GM12865 (cell line): ENCODE data around the gene OR5K1.

Source experiments
- DNase-seq: peaks from one replicate; pipeline ENCODE4 v3.0.0; 2010; ENCODE audit warnings: low read depth
- H3K4me3 ChIP-seq: 2 replicates; pipeline ENCODE4 v1.5.1; 2011; ENCODE audit warnings: mild to moderate bottlenecking, low read depth, low read length, control low read depth
- TF ChIP-seq, protein P1 (sequence below): IDR thresholded peaks from 2 replicates; pipeline ENCODE4 v1.5.1; 2011; ENCODE audit warnings: low read length, control low read depth, low read depth, inconsistent platforms; ENCODE audit not compliant: insufficient read depth; ENCODE audit errors: missing control alignments

Gene OR5K1

DNA sequence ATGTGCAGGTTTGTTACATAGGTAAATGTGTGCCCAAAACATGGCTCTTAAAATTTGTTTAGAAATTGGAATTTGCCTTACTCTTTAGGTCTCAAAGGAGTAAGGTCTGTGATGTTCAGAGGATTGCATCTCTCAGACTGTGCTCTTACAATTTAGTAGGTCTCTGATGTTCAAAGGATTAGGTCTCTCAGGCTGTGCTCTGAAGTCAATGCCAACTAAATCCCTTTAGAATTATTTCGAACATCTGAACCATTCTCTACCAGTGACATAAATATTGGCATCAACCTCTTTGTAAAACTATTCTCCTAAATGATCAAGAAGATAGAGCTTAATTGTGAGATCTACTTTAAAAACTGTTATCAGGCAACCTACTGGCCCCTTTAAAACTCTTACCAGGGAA, at the start of gene OR5K1:
OR5K1 (plus strand) TSS at position 301 of the 400 bp plus-strand sequence. CDS start 6,376 bp downstream, outside the sequence.
- no peak within 1 kb of the TSS for H3K4me3 ChIP-seq
- no peak for DNase-seq
- TF ChIP-seq, protein P1, sequence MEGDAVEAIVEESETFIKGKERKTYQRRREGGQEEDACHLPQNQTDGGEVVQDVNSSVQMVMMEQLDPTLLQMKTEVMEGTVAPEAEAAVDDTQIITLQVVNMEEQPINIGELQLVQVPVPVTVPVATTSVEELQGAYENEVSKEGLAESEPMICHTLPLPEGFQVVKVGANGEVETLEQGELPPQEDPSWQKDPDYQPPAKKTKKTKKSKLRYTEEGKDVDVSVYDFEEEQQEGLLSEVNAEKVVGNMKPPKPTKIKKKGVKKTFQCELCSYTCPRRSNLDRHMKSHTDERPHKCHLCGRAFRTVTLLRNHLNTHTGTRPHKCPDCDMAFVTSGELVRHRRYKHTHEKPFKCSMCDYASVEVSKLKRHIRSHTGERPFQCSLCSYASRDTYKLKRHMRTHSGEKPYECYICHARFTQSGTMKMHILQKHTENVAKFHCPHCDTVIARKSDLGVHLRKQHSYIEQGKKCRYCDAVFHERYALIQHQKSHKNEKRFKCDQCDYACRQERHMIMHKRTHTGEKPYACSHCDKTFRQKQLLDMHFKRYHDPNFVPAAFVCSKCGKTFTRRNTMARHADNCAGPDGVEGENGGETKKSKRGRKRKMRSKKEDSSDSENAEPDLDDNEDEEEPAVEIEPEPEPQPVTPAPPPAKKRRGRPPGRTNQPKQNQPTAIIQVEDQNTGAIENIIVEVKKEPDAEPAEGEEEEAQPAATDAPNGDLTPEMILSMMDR: no peak

DNA sequence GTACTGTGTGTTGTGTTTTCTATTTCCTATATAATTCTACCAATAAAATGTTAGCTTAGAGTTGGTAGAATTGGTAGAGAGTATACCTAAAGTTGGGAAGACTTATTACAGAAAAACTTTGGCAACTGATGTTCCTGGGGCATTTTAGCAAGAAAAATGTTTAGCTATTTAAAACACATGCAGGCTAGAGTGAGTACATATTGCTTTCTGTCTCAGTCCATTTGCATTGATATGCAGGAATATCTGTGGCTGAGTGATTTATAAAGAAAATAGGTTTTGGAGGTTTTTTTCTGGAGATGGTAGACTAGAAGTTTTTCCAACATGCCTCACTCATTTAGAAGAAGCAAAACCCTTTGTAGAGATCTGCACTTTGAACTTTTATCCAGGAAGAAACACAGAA, 30.4 kb upstream of the OR5K1 start:
- TF ChIP-seq, protein P1: no peak
- no peak for DNase-seq
- H3K4me3 ChIP-seq: no peak overlapping the region

DNA sequence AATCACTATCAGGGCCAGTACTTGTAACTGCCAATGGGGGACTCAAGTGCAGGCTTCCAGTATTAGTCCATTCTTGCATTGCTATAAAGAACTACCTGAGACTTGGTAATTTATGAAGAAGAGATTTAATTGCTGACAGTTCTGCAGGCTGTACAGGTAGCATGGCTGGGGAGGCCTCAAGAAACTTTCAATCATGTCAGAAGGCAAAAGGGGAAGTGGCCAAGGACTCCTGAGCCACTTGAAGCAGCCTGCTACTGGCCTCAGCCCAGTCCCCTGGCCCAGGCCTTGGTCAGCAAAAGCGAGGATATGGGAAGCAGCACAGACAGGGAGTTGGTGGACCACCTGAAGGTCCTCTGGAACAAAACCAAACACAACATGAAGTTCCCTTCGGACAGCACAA, 29.2 kb upstream of the OR5K1 start:
- TF ChIP-seq, protein P1: no peak
- no peak for DNase-seq
- no peak overlapping the region for H3K4me3 ChIP-seq

DNA sequence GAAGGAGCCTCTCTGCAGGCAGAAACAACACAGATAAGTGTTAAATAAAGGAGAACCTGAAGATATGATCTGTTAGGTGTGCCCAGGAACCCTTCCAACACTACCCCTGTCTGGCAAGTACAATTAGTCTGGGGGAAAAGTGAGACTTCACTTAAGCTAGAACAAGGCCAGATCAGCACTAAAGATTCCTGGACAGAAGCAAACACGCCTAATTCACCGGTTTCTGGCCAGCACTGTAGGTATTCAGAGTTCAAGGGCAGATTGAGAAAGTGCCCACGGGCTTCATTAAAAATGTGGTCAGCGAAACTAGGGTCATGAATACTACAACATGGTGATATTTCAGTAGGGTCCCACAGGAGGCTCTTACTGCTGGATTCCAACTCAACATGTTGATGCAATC, 28.6 kb upstream of the OR5K1 start:
- DNase-seq: no peak
- TF ChIP-seq, protein P1: no peak
- H3K4me3 ChIP-seq: no peak overlapping the region

DNA sequence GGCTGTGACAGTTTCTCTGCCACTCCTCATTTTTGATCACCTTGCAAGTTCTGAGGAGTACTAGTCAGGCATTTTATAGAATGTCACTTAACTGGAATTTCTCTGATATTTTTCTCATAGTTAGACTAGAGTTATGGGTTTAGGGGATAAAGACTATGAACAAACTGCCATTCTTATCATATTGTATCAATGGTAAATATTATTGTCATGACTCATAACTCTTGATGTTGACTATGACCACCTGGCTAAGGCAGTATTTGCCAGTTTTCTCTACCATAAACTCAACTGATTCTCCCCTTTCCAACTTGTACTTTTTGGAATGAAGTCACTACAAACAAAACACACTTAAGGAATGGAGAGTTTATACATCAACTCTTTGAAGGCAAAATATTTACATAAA, 22.7 kb upstream of the OR5K1 start:
- TF ChIP-seq, protein P1: no peak
- no peak overlapping the region for H3K4me3 ChIP-seq
- DNase-seq: no peak

DNA sequence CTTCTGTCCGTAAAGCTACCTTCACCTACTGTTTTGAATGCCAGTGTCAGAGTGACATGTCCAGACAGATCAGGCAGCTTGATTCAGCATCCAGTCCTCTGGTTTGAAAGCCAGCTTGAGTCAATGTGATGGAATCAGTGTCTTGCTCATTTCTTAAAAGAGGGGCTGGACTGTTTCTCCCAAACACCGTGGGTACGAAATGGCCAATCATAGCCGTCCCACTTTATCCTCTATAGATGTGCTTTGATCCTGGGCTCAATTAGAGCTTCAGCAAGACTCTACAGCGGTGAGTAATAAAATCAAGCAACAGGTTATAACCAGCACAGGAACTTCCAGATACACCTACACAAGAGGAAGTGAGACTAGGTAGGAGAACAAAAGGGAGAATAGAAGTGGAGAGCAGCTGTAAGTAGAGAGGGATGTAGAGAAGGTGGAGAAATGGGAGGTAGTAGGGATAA, 17.0 kb upstream of the OR5K1 start:
- TF ChIP-seq, protein P1: no peak
- H3K4me3 ChIP-seq: peak overlapping the region; percentile 19; the same call in 1 of the 2 replicates
- DNase-seq: peak; percentile 50

DNA sequence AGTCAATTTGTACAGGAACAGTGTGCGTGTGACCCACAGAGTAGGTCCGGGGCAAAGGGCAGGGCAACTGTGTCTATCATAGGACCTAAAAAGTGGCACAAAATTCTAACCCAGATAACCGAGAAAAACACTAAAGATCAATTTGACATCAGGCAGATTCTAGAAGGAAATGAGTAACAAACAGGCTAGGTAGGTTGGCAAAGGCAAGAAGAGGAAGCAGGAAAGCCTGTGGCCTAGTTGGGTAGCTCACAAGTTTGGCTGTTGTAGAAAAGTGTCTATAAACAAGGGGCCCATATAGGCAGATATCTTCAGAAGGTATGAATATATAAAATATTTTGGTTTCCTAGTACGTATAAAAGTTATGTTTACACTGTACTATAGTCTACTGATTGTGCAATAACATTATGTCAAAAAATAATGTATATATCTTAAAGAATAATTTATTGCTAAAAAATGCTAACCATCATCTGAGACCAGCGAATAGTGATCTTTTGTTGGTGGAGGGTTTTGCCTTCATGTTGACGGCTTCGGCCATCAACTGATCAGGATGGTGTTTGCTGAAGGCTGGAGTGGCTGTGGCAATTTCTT, 13.3 kb upstream of the OR5K1 start:
- no peak overlapping the region for H3K4me3 ChIP-seq
- TF ChIP-seq, protein P1: no peak
- DNase-seq: peak; percentile 35
